MM.1S (cell line): ENCODE data around the gene TTF2.

Experiments
- DNase-seq: peaks from one replicate; pipeline ENCODE4 v3.0.0-alpha.2; 2015
- H2AFZ ChIP-seq: fragments of 300-600 bp; sonication (generic); 2 replicates; pipeline ENCODE4 v1.6.0; 2016; ENCODE audit warnings: antibody characterized with exemption, low read length
- H3F3A ChIP-seq: fragments of 300-600 bp; sonication (generic); 2 replicates; pipeline ENCODE4 v1.6.1; 2016; ENCODE audit warnings: mild to moderate bottlenecking, antibody characterized with exemption, low read length, moderate library complexity, mixed read lengths; ENCODE audit not compliant: insufficient read depth
- H3K27ac ChIP-seq: fragments of 300-600 bp; sonication (generic); 2 replicates; pipeline ENCODE4 v1.5.1; 2016; ENCODE audit warnings: mild to moderate bottlenecking, low read length
- H3K27me3 ChIP-seq: fragments of 300-600 bp; sonication (generic); replicated peaks from 2 replicates; pipeline ENCODE4 v1.6.0; 2016; ENCODE audit warnings: low read length; ENCODE audit not compliant: insufficient read depth
- H3K36me3 ChIP-seq: fragments of 300-600 bp; sonication (generic); replicated peaks from 2 replicates; pipeline ENCODE4 v1.6.1; 2016; ENCODE audit warnings: mild to moderate bottlenecking, low read length, mixed read lengths; ENCODE audit not compliant: insufficient read depth
- H3K4me1 ChIP-seq: fragments of 300-600 bp; sonication (generic); 2 replicates; pipeline ENCODE4 v1.6.1; 2016; ENCODE audit warnings: low read length, mixed read lengths
- H3K4me2 ChIP-seq: fragments of 300-600 bp; sonication (generic); 2 replicates; pipeline ENCODE4 v1.6.0; 2016; ENCODE audit warnings: low read depth, low read length
- H3K4me3 ChIP-seq: fragments of 300-600 bp; sonication (generic); 2 replicates; pipeline ENCODE4 v1.5.1; 2016; ENCODE audit warnings: low read length, mixed read lengths
- H3K79me2 ChIP-seq: fragments of 300-600 bp; sonication (generic); 2 replicates; pipeline ENCODE4 v1.6.1; 2016; ENCODE audit warnings: mixed run types, low read length, mixed read lengths
- H3K9ac ChIP-seq: fragments of 300-600 bp; sonication (generic); 2 replicates; pipeline ENCODE4 v1.6.1; 2016; ENCODE audit warnings: low read length, mixed read lengths
- H3K9me2 ChIP-seq: fragments of 300-600 bp; sonication (generic); replicated peaks from 2 replicates; pipeline ENCODE4 v1.6.1; 2016; ENCODE audit warnings: mild to moderate bottlenecking, low read length, mixed read lengths; ENCODE audit not compliant: insufficient read depth
- H3K9me3 ChIP-seq: fragments of 300-600 bp; sonication (generic); replicated peaks from 2 replicates; pipeline ENCODE4 v1.6.1; 2016; ENCODE audit warnings: mild to moderate bottlenecking, low read length, mixed read lengths; ENCODE audit not compliant: insufficient read depth
- H4K20me1 ChIP-seq: fragments of 300-600 bp; sonication (generic); 2 replicates; pipeline ENCODE4 v1.6.1; 2016; ENCODE audit warnings: mild to moderate bottlenecking, low read length, moderate library complexity, mixed read lengths; ENCODE audit not compliant: insufficient read depth
- EZH2 ChIP-seq: fragments of 300-600 bp; sonication (generic); optimal IDR thresholded peaks from 2 replicates; pipeline ENCODE3; 2017; ENCODE audit warnings: low read depth, mild to moderate bottlenecking, antibody characterized with exemption, low read length, mixed read lengths
- EZH2phosphoT487 ChIP-seq: fragments of 300-600 bp; sonication (generic); IDR thresholded peaks from 2 replicates; pipeline ENCODE4 v1.6.1; 2018; ENCODE audit warnings: antibody characterized with exemption, low read length
- TF ChIP-seq, protein P1 (sequence below): fragments of 300-600 bp; sonication (generic); IDR thresholded peaks from 2 replicates; pipeline ENCODE4 v1.5.1; 2016; ENCODE audit warnings: antibody characterized with exemption, low read length, mixed read lengths

The TTF2 gene

DNA sequence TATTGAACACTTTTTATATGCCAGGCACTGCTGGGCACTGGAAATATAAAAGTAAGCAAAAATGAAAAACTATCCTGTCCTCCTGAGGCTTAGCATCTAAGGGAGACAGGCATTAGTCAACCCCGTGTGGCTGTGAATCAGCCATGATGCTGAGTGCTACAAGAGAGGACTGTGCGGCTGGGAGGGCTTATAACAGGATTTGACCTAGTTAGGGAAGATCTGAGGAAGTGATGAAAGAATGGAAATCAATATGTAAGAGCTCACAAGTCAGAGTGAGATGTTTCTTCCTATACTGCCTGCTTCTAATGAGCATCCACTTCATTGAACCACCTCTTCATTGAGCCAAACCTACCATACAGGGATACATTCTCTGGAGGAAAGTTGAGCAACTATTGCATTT, 46.4 kb downstream of the TTF2 start:
- Histone ChIP-seq H3K9ac (no peak overlapping the region), H3K36me3 (no peaks in the 10 kb centered on the region), H3K27ac (no peak overlapping the region), H3K4me2 (no peak overlapping the region), H3K27me3 (no peaks in the 10 kb centered on the region), H3K9me3 (no peaks in the 10 kb centered on the region), H3K4me3 (no peak overlapping the region), H2AFZ (no peak overlapping the region), H4K20me1 (no peaks in the 10 kb centered on the region), H3F3A (no peaks in the 10 kb centered on the region), H3K9me2 (no peaks in the 10 kb centered on the region), H3K79me2 (no peaks in the 10 kb centered on the region), H3K4me1 (no peaks in the 10 kb centered on the region)
- no peak for TF ChIP-seq EZH2
- TF ChIP-seq, protein P1, sequence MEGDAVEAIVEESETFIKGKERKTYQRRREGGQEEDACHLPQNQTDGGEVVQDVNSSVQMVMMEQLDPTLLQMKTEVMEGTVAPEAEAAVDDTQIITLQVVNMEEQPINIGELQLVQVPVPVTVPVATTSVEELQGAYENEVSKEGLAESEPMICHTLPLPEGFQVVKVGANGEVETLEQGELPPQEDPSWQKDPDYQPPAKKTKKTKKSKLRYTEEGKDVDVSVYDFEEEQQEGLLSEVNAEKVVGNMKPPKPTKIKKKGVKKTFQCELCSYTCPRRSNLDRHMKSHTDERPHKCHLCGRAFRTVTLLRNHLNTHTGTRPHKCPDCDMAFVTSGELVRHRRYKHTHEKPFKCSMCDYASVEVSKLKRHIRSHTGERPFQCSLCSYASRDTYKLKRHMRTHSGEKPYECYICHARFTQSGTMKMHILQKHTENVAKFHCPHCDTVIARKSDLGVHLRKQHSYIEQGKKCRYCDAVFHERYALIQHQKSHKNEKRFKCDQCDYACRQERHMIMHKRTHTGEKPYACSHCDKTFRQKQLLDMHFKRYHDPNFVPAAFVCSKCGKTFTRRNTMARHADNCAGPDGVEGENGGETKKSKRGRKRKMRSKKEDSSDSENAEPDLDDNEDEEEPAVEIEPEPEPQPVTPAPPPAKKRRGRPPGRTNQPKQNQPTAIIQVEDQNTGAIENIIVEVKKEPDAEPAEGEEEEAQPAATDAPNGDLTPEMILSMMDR = no peak
- no peak for TF ChIP-seq EZH2phosphoT487
- DNase-seq = no peak

DNA sequence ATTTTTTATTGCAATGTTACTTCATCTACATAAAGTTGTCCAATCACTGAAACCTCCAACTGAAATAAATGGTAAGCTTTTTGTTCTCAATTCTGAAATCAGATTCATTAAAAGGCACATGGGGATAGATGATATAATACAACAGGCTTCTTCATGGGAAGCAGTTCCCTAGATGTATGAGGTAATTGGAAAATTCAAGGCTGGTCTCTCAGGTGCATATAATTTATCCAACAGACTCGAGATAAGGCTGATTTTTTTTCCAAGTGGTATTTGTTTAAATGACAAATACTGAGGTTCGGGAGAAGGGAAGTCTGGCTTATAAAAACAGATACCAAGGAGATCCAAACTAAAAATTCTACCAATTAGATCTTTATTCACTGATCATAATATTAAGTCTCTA, 47.2 kb downstream of the TTF2 start:
- Histone ChIP-seq H2AFZ (no peak overlapping the region), H3K9ac (no peak overlapping the region), H3K9me2 (no peaks in the 10 kb centered on the region), H3K27ac (no peak overlapping the region), H3K4me3 (no peak overlapping the region), H4K20me1 (no peaks in the 10 kb centered on the region), H3K4me2 (no peak overlapping the region), H3K27me3 (no peaks in the 10 kb centered on the region), H3K4me1 (no peaks in the 10 kb centered on the region), H3K36me3 (no peaks in the 10 kb centered on the region), H3K9me3 (no peaks in the 10 kb centered on the region), H3F3A (no peaks in the 10 kb centered on the region), H3K79me2 (no peaks in the 10 kb centered on the region)
- DNase-seq = no peak
- TF ChIP-seq, protein P1 = no peak
- TF ChIP-seq EZH2phosphoT487 (no peak), EZH2 (no peak)

DNA sequence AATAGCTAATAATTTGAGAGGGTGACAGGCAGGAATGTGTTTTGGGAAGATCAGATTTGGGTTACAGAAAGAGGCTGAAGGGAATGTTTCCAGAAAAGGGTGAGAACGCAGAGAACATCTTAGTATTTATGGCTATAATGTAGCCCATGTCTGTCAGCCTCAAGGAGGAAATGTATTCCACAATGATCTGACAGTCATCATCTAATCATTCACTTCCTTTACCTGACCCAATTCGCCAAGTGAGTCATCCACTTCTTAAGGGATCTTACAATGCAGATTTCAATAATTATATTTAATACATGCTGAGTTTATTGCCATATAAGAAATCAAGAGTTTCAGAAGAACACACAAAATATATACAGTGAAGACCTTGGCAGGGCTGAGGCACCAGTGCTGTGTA, 50.6 kb downstream of the TTF2 start:
- no peak overlapping the region for H3K4me2 ChIP-seq
- no peak for DNase-seq
- TF ChIP-seq, protein P1 = no peak
- TF ChIP-seq EZH2 (no peak), EZH2phosphoT487 (no peak)
- no peaks in the 10 kb centered on the region for H3K4me1 ChIP-seq
- no peak overlapping the region for H3K27ac ChIP-seq
- no peaks in the 10 kb centered on the region for H3F3A ChIP-seq
- no peaks in the 10 kb centered on the region for H3K79me2 ChIP-seq
- H2AFZ ChIP-seq = no peak overlapping the region
- H3K9me3 ChIP-seq = no peaks in the 10 kb centered on the region
- H3K27me3 ChIP-seq = no peaks in the 10 kb centered on the region
- no peaks in the 10 kb centered on the region for H3K9me2 ChIP-seq
- no peak overlapping the region for H3K4me3 ChIP-seq
- no peaks in the 10 kb centered on the region for H4K20me1 ChIP-seq
- no peak overlapping the region for H3K9ac ChIP-seq
- no peaks in the 10 kb centered on the region for H3K36me3 ChIP-seq
